Neural progenitor cell (in vitro differentiated cells): ENCODE data around the gene PC.

Source experiments
- CTCF ChIP-seq: fragments of 200-600 bp; sonication (generic); IDR thresholded peaks from 2 replicates; pipeline ENCODE4 v1.5.1; 2017; ENCODE audit warnings: antibody characterized with exemption, mild to moderate bottlenecking
- EZH2 ChIP-seq: fragments of 200-600 bp; sonication (generic); IDR thresholded peaks from 2 replicates; pipeline ENCODE4 v1.6.1; 2017; ENCODE audit warnings: antibody characterized with exemption, mild to moderate bottlenecking, moderate library complexity

GRCh38 chr11:66858939-66859685, 99.1 kb downstream of the PC start:
- TF ChIP-seq CTCF (no peak), EZH2 (no peak)
